Trophoblast cell (in vitro differentiated cells and primary cell): ENCODE results near the gene NIPA2. TPM values are rescaled to one million over a fixed set of nuclear protein-coding genes. Genes with fewer than 3 reads are reported as not detected.

Source experiments
- DNase-seq, 2 donors: peaks; one replicate each; pipeline ENCODE4 v3.0.0-alpha.2; 2016
- H2AFZ ChIP-seq: 2 replicates; pipeline ENCODE4 v1.6.1; 2013; ENCODE audit warnings: low read length, moderate library complexity, mild to moderate bottlenecking; ENCODE audit not compliant: insufficient read depth, poor library complexity
- H2AK5ac ChIP-seq: 2 replicates; pipeline ENCODE4 v1.6.1; 2013; ENCODE audit warnings: mild to moderate bottlenecking, low read length
- H2BK120ac ChIP-seq: 2 replicates; pipeline ENCODE4 v1.6.1; 2013; ENCODE audit warnings: low read length, mild to moderate bottlenecking, moderate library complexity; ENCODE audit not compliant: insufficient read depth, poor library complexity
- H2BK12ac ChIP-seq: 2 replicates; pipeline ENCODE4 v1.6.1; 2013; ENCODE audit warnings: mild to moderate bottlenecking, low read length, moderate library complexity
- H2BK5ac ChIP-seq: 2 replicates; pipeline ENCODE4 v1.6.1; 2013; ENCODE audit warnings: low read length, low read depth, moderate library complexity, mild to moderate bottlenecking; ENCODE audit not compliant: poor library complexity
- H3K14ac ChIP-seq: 2 replicates; pipeline ENCODE4 v1.6.1; 2013; ENCODE audit warnings: mild to moderate bottlenecking, low read length
- H3K18ac ChIP-seq: 2 replicates; pipeline ENCODE4 v1.6.1; 2013; ENCODE audit warnings: mild to moderate bottlenecking, low read length
- H3K23ac ChIP-seq: 2 replicates; pipeline ENCODE4 v1.6.1; 2013; ENCODE audit warnings: low read length
- H3K27ac ChIP-seq: 2 replicates; pipeline ENCODE4 v1.5.1; 2013; ENCODE audit warnings: low read depth, mild to moderate bottlenecking, inconsistent platforms, low read length, moderate library complexity
- H3K27me3 ChIP-seq: 2 replicates; pipeline ENCODE4 v1.6.1; 2013; ENCODE audit warnings: inconsistent platforms, mild to moderate bottlenecking, low read length, moderate library complexity; ENCODE audit not compliant: insufficient read depth
- H3K36me3 ChIP-seq, 2 experiments: 1 replicate in 1 of 2; 2 replicates in 1 of 2; pipeline ENCODE4 v1.6.1; 2013; ENCODE audit warnings: low read length in 2 of 2, mild to moderate bottlenecking in 2 of 2, moderate library complexity in 1 of 2; ENCODE audit not compliant: insufficient read depth in 2 of 2, control insufficient read depth in 1 of 2
- H3K4ac ChIP-seq: 2 replicates; pipeline ENCODE4 v1.6.1; 2013; ENCODE audit warnings: low read depth, mild to moderate bottlenecking, low read length, moderate library complexity
- H3K4me1 ChIP-seq, 2 experiments: 1 replicate in 1 of 2; 2 replicates in 1 of 2; pipeline ENCODE4 v1.6.1; 2013; ENCODE audit warnings: low read length in 2 of 2, mild to moderate bottlenecking in 2 of 2, moderate library complexity in 1 of 2; ENCODE audit not compliant: insufficient read depth in 2 of 2, control insufficient read depth in 1 of 2
- H3K4me2 ChIP-seq: 2 replicates; pipeline ENCODE4 v1.6.1; 2013; ENCODE audit warnings: inconsistent platforms, mild to moderate bottlenecking, low read length, moderate library complexity
- H3K4me3 ChIP-seq: 2 replicates; pipeline ENCODE4 v1.5.1; 2013; ENCODE audit warnings: mild to moderate bottlenecking, low read depth, low read length, inconsistent platforms
- H3K79me1 ChIP-seq: one replicate; pipeline ENCODE4 v1.6.1; 2013; ENCODE audit warnings: low read length
- H3K79me2 ChIP-seq: 2 replicates; pipeline ENCODE4 v1.6.1; 2013; ENCODE audit warnings: low read length, mild to moderate bottlenecking; ENCODE audit not compliant: control insufficient read depth, insufficient read depth, poor library complexity
- H3K9ac ChIP-seq: 2 replicates; pipeline ENCODE4 v1.6.1; 2013; ENCODE audit warnings: mild to moderate bottlenecking, low read length
- H3K9me3 ChIP-seq: 2 replicates; pipeline ENCODE4 v1.6.1; 2013; ENCODE audit warnings: low read depth, mild to moderate bottlenecking, control low read depth, inconsistent platforms, low read length; ENCODE audit not compliant: insufficient read depth
- H4K12ac ChIP-seq: 2 replicates; pipeline ENCODE4 v1.6.1; 2013; ENCODE audit warnings: low read depth, mild to moderate bottlenecking, low read length, moderate library complexity
- H4K8ac ChIP-seq: 2 replicates; pipeline ENCODE4 v1.6.1; 2013; ENCODE audit warnings: low read depth, mild to moderate bottlenecking, low read length, moderate library complexity
- H4K91ac ChIP-seq: one replicate; pipeline ENCODE4 v1.6.1; 2013; ENCODE audit warnings: low read depth, mild to moderate bottlenecking, low read length, moderate library complexity
- WGBS: extraction: QIAGEN DNeasy Blood & Tissue Kit; methylation state at CpG from one replicate; pipeline ENCODE4 v1.1.7; 2013; ENCODE audit warnings: missing lambda C conversion rate; ENCODE audit not compliant: insufficient read length, insufficient coverage; ENCODE audit errors: extremely low coverage; 5-methylcytosine and 5-hydroxymethylcytosine counted together
- polyA plus RNA-seq: library from polyadenylated mRNA; stranded (reverse); fragments of 200-250 nt; gene quantifications from 2 replicates; pipeline ENCODE4 v1.2.3, GENCODE V29; 2013

The NIPA2 gene
- polyA plus RNA-seq: 81.2 and 81.5 TPM in 2 replicates

DNA sequence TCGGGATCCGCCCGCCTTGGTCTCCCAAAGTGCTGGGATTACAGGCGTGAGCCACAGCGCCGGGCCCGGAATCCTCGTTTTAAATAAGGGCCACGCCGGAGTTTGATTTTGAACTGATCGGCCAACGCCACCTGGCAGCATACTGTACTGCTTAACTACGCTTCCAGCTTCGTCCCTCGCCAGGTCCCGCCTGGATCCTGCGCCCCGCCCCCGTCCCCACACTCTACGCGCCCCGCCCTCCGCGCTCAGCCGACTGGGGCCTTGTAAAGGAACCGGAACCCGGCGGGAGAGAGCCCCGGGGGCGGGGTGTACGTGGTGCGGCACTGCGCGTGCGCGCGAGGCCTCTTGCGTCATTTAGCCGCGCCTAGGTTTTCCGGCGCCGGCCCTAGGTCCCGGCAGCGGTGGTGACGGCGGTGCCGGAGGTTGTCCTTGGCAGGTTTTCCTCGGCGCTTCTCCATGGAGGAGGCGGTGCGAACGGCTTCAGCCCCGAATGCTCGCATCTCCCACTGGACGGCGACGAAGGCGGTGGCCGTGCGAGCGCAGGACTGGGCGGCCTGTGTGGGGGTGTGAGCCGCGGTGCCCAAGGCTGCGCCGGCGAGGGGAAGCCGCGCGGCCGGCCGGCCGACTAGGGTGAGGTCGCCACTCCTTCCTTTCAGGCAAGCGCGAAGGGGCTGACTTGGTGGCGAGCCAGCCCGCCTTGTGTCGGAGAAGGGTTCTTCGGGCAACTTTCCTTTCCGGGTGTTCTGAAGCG, at the start of gene NIPA2:
NIPA2 (plus strand) TSS at position 375 of the 751 bp plus-strand sequence. CDS start 13,066 bp downstream, outside the sequence.
- H3K27me3 ChIP-seq: no peaks in the 10 kb centered on the region
- H4K12ac ChIP-seq: peak within 1 kb of the TSS; percentile 78
- H3K4me3 ChIP-seq: peak within 1 kb of the TSS; percentile 100
- H3K79me1 ChIP-seq: peaks cover 8% of the 10 kb centered on the region
- H3K14ac ChIP-seq: peak within 1 kb of the TSS; percentile 85
- no peaks in the 10 kb centered on the region for H3K9me3 ChIP-seq
- no CpG with 5 or more reads among the region's 83 CpGs for WGBS
- peak within 1 kb of the TSS; percentile 82 for H3K23ac ChIP-seq
- peak; percentile 99 to 100 for DNase-seq
- H2BK12ac ChIP-seq: no peak within 1 kb of the TSS
- peak within 1 kb of the TSS; percentile 11 for H2AK5ac ChIP-seq
- H3K9ac ChIP-seq: peak within 1 kb of the TSS; percentile 98
- H3K79me2 ChIP-seq: peaks cover 15% of the 10 kb centered on the region
- peak within 1 kb of the TSS; percentile 80 for H3K4me2 ChIP-seq
- peaks cover 0 to 3% of the 10 kb centered on the region in 2 experiments for H3K4me1 ChIP-seq
- H3K27ac ChIP-seq: peak within 1 kb of the TSS; percentile 85
- peak within 1 kb of the TSS; percentile 85 for H2AFZ ChIP-seq
- H2BK5ac ChIP-seq: peak within 1 kb of the TSS; percentile 74
- peak within 1 kb of the TSS; percentile 76 for H4K91ac ChIP-seq
- peak within 1 kb of the TSS; percentile 50 for H2BK120ac ChIP-seq
- peak within 1 kb of the TSS; percentile 92 for H3K4ac ChIP-seq
- H3K36me3 ChIP-seq: peaks cover 3 to 6% of the 10 kb centered on the region in 2 experiments
- H3K18ac ChIP-seq: peak within 1 kb of the TSS; percentile 38
- peak within 1 kb of the TSS; percentile 86 for H4K8ac ChIP-seq

GRCh38 chr15:22794063-22794462, 44.4 kb upstream of the NIPA2 start:
- H3K27me3 ChIP-seq: no peaks in the 10 kb centered on the region
- H3K4me1 ChIP-seq: peaks cover 3 to 5% of the 10 kb centered on the region in 2 experiments
- H3K27ac ChIP-seq: no peak overlapping the region
- no peak overlapping the region for H3K18ac ChIP-seq
- H3K36me3 ChIP-seq: peaks cover 0 to 2% of the 10 kb centered on the region in 2 experiments
- no peaks in the 10 kb centered on the region for H3K79me2 ChIP-seq
- H4K8ac ChIP-seq: no peak overlapping the region
- DNase-seq: no peak
- no peak overlapping the region for H2AFZ ChIP-seq
- no peak overlapping the region for H2AK5ac ChIP-seq
- no CpG with 5 or more reads among the region's 4 CpGs for WGBS
- H3K23ac ChIP-seq: no peak overlapping the region
- H3K4me3 ChIP-seq: no peak overlapping the region
- H3K14ac ChIP-seq: no peak overlapping the region
- H3K9me3 ChIP-seq: peaks cover 5% of the 10 kb centered on the region
- H3K4ac ChIP-seq: no peak overlapping the region
- no peak overlapping the region for H4K12ac ChIP-seq
- H3K9ac ChIP-seq: no peak overlapping the region
- H2BK120ac ChIP-seq: no peak overlapping the region
- no peak overlapping the region for H4K91ac ChIP-seq
- no peak overlapping the region for H3K4me2 ChIP-seq
- H2BK12ac ChIP-seq: no peak overlapping the region
- no peaks in the 10 kb centered on the region for H3K79me1 ChIP-seq
- H2BK5ac ChIP-seq: no peak overlapping the region

DNA sequence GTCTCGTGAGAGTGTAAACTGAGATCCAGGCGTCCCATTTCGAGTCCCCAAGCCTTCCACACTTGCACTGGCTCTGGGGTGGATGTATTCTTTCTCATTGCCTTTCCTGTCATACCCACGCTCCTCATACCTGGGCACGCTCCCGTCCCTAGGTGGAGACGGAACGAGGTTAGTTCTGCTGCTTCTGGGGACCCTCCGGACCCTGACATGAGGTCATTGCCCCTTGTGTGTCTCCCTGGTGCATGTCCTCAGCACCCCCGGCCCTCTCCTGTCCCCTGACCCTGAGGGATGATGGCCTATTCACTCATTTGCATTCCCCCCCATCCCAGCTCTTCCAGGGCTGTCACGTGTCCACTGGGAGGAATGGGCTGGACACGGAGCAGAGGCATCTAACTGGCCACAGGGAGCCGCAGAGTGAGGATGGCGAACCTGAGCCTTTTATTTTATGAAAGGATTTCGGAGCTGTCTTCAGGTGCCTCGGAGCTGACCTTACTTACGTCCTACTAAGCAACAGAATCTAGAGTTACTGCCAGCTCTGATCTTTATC, 43.8 kb upstream of the NIPA2 start:
- no peak overlapping the region for H2BK5ac ChIP-seq
- no peak overlapping the region for H2BK12ac ChIP-seq
- H2AK5ac ChIP-seq: no peak overlapping the region
- no peaks in the 10 kb centered on the region for H3K79me1 ChIP-seq
- DNase-seq: no peak
- H3K18ac ChIP-seq: no peak overlapping the region
- no peak overlapping the region for H4K8ac ChIP-seq
- no peak overlapping the region for H3K14ac ChIP-seq
- H3K27ac ChIP-seq: no peak overlapping the region
- peaks cover 2% of the 10 kb centered on the region for H3K9me3 ChIP-seq
- no peak overlapping the region for H3K4me3 ChIP-seq
- H3K36me3 ChIP-seq: no peaks in the 10 kb centered on the region
- H3K4ac ChIP-seq: no peak overlapping the region
- H2AFZ ChIP-seq: no peak overlapping the region
- H3K4me2 ChIP-seq: no peak overlapping the region
- no CpG with 5 or more reads among the region's 17 CpGs for WGBS
- no peak overlapping the region for H2BK120ac ChIP-seq
- H3K4me1 ChIP-seq: peaks cover 3 to 5% of the 10 kb centered on the region in 2 experiments
- no peak overlapping the region for H4K12ac ChIP-seq
- no peak overlapping the region for H3K23ac ChIP-seq
- no peak overlapping the region for H4K91ac ChIP-seq
- H3K9ac ChIP-seq: no peak overlapping the region
- H3K79me2 ChIP-seq: no peaks in the 10 kb centered on the region
- no peaks in the 10 kb centered on the region for H3K27me3 ChIP-seq

- Histone ChIP-seq H3K79me2 (no peaks in the 10 kb centered on the region), H3K36me3 (no peaks in the 10 kb centered on the region), H2BK5ac (no peak overlapping the region), H3K9ac (no peak overlapping the region), H3K18ac (no peak overlapping the region), H3K4me3 (no peak overlapping the region), H4K12ac (no peak overlapping the region), H3K27me3 (no peaks in the 10 kb centered on the region), H3K4ac (no peak overlapping the region), H2BK12ac (no peak overlapping the region), H2AK5ac (no peak overlapping the region), H2AFZ (no peak overlapping the region), H4K91ac (no peak overlapping the region), H3K27ac (no peak overlapping the region), H4K8ac (no peak overlapping the region), H3K4me2 (no peak overlapping the region), H3K9me3 (peaks cover 2% of the 10 kb centered on the region), H3K14ac (no peak overlapping the region), H3K79me1 (no peaks in the 10 kb centered on the region), H3K23ac (no peak overlapping the region), H2BK120ac (no peak overlapping the region), H3K4me1 (peaks cover 3 to 5% of the 10 kb centered on the region in 2 experiments)
- WGBS: no CpG with 5 or more reads among the region's 20 CpGs
- DNase-seq: no peak
These were observed 43.0 kb upstream of the NIPA2 start for GRCh38 chr15:22795206-22796063.
